Right lobe of liver (tissue), 4 donors: ENCODE data around the gene ATP1A3.

Experiments used
- POLR2A ChIP-seq: fragments of 450-650 bp; IDR thresholded peaks from one replicate; pipeline ENCODE4 v1.6.1; 2017; ENCODE audit warnings: antibody characterized with exemption, mild to moderate bottlenecking
- TF ChIP-seq, protein P1 (sequence below), 4 donors: fragments of 200-600 bp in 3 of 4; fragments of 450-650 bp in 1 of 4; IDR thresholded peaks; one replicate each; pipeline versions ENCODE4 v1.5.1 to v1.8.0; 2016 to 2022; ENCODE audit warnings: antibody characterized with exemption in 4 of 4, mild to moderate bottlenecking in 2 of 4
- donor health status: DM: no; HTN: no; CAD: no.
- donor health status: DM: no; HTN: no; CAD: no.
- donor health status: DM: no; HTN: yes; CAD: no.

DNA sequence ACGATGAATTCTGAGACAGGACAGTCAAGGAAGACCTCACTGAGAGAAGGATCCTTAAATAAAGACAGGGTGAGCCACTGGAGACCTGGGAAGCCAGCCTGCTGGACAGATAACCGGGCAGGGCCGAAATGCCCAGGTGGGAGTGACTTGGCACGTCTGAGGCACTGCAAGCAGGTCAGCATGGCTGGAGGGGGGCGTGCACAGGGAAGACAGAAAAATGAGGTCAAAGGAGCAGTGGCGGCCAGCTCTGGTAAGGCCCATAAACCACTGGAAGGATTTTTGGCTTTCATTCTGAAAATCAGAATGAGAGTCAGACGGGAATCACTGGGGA is 5.8 kb upstream of the ATP1A3 start:
- TF ChIP-seq, protein P1, sequence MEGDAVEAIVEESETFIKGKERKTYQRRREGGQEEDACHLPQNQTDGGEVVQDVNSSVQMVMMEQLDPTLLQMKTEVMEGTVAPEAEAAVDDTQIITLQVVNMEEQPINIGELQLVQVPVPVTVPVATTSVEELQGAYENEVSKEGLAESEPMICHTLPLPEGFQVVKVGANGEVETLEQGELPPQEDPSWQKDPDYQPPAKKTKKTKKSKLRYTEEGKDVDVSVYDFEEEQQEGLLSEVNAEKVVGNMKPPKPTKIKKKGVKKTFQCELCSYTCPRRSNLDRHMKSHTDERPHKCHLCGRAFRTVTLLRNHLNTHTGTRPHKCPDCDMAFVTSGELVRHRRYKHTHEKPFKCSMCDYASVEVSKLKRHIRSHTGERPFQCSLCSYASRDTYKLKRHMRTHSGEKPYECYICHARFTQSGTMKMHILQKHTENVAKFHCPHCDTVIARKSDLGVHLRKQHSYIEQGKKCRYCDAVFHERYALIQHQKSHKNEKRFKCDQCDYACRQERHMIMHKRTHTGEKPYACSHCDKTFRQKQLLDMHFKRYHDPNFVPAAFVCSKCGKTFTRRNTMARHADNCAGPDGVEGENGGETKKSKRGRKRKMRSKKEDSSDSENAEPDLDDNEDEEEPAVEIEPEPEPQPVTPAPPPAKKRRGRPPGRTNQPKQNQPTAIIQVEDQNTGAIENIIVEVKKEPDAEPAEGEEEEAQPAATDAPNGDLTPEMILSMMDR (IDR thresholded peaks at IDR 0.05) = no peak
- TF ChIP-seq POLR2A = no peak
